ENCODE results near the gene CSNK2A3. TPM values are rescaled to one million over a fixed set of nuclear protein-coding genes. Genes with fewer than 3 reads are reported as not detected.

Gene CSNK2A3
- total RNA-seq, 1 experiment from 2014 or later, result 1.7 TPM

- no peak overlapping the region for H3K27ac Mint-ChIP-seq
- Histone ChIP-seq H3T11ph (ENCODE audit: low read length) (no peak overlapping the region), H3K14ac (ENCODE audit: insufficient read depth, low read length) (no peak overlapping the region), H3K23ac (ENCODE audit: insufficient read length, low read depth, low read length) (no peak overlapping the region), H2BK12ac (ENCODE audit: insufficient read length, low read depth, low read length) (no peak overlapping the region), H3K27ac (ENCODE audit: insufficient read length, low read depth, low read length) (no peak overlapping the region), H4K20me1 (ENCODE audit: control insufficient read depth, insufficient read depth, insufficient read length) (no peaks in the 10 kb centered on the region), H4K8ac (replicated peaks; ENCODE audit: insufficient read length, low read depth, low read length) (no peak overlapping the region), H3K23me2 (ENCODE audit: insufficient read length, low read depth, low read length, poor library complexity, severe bottlenecking) (no peaks in the 10 kb centered on the region), H3K27me3 (ENCODE audit: insufficient read depth, low read length) (no peaks in the 10 kb centered on the region), H3K79me1 (ENCODE audit: insufficient read depth, low read depth, low read length, poor library complexity, severe bottlenecking) (no peaks in the 10 kb centered on the region), H2BK5ac (ENCODE audit: insufficient read length, low read length) (no peak overlapping the region), H3K4me2 (ENCODE audit: insufficient read depth, insufficient read length, low read length) (no peak overlapping the region), H3K9ac (ENCODE audit: extremely low read depth, insufficient read length, low read length) (no peak overlapping the region), H2BK120ac (ENCODE audit: low read depth, low read length, poor library complexity, severe bottlenecking) (no peak overlapping the region), H3K79me2 (ENCODE audit: insufficient read depth, low read length) (no peaks in the 10 kb centered on the region), H2AK5ac (ENCODE audit: insufficient read length, low read length) (no peak overlapping the region), H4K91ac (ENCODE audit: insufficient read length, low read depth, low read length) (no peak overlapping the region), H4K5ac (ENCODE audit: insufficient read length, low read depth, low read length) (no peak overlapping the region), H3K56ac (ENCODE audit: insufficient read length, low read depth, low read length) (no peak overlapping the region), H2BK20ac (ENCODE audit: low read depth, low read length, poor library complexity, severe bottlenecking) (no peak overlapping the region), H3K18ac (ENCODE audit: insufficient read length, low read depth, low read length) (no peak overlapping the region), H2AFZ (ENCODE audit: low read length) (no peak overlapping the region), H3K4ac (ENCODE audit: low read depth, low read length) (no peak overlapping the region), H3K9me3 (ENCODE audit: control insufficient read depth, low read depth, low read length) (no peaks in the 10 kb centered on the region), H2BK15ac (ENCODE audit: low read depth, low read length) (no peak overlapping the region), H3K4me1 (ENCODE audit: insufficient read depth, low read length) (no peaks in the 10 kb centered on the region)
- peaks cover 8% of the 10 kb centered on the region for H3K27me3 Mint-ChIP-seq (ENCODE audit: low read depth)
- no peak for TF ChIP-seq CTCF (conservative IDR thresholded peaks at IDR 0.05)
- H3K4me1 Mint-ChIP-seq, result peaks cover 6 to 12% of the 10 kb centered on the region in 2 experiments
- H3K4me3 Mint-ChIP-seq, result no peak overlapping the region
- no CpG with 5 or more reads among the region's 2 CpGs for WGBS (ENCODE audit: extremely low coverage, insufficient read length, low lambda C conversion rate)
- no peaks in the 10 kb centered on the region for H3K9me3 Mint-ChIP-seq
- no peaks in the 10 kb centered on the region for H3K36me3 Mint-ChIP-seq (ENCODE audit: insufficient read depth in 1 of 3, low read depth in 3 of 3)
- no peak for DNase-seq
Measured at GRCh38 chr11:11395126-11395525, 42.1 kb upstream of the CSNK2A3 start.

All from H9 (cell line).